CD4-positive, alpha-beta T cell treated with Interleukin-12 subunit alpha and Interleukin-12 subunit beta, for 1 hour (primary cell): ENCODE results near the gene DNER.

Experiments
- DNase-seq: peaks from one replicate; pipeline ENCODE4 v3.0.0-alpha.2; 2020

The DNER gene

DNA sequence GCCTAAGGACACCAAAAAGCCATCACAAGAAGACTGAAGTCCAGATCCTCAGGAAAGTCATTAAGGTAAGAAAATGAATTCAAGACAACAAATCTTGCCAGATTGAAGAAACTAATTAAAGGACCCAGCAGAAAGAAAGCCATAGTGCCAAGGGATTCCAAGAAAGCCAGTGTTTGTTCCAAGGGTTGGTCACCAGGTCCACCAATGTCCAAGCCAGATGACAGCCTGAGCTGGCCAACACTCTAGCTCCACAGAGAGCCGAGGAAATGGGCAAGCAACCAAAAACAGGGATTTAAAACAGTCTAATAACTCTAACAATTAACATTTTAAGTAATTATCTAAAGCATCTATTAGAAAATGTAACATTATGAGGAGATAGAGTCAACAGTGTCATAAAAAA is 49.2 kb downstream of the DNER start:
- no peak for DNase-seq

GRCh38 chr2:229661478-229661877 is 52.9 kb downstream of the DNER start:
- no peak for DNase-seq

DNA sequence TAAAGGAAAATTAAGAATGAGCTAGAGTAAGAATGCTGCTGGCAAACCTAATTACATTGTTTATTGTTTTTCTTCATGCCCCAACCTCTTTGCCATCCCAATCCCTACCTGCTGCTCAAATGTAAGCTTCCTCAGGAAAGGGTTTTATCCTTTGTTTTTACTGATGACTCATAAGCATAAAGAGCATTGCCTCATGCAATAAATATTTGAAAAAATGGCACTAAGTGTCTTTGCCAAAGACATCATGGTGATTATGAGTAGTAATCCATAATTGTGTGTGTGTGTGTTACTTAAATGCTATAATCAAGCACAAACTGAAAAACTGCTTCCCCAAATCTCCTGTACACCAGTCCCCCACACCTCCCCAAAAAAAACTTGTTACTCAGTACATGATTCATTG is 53.4 kb downstream of the DNER start:
- no peak for DNase-seq

- no peak for DNase-seq
Observed at GRCh38 chr2:229660391-229660790, 54.0 kb downstream of the DNER start.

GRCh38 chr2:229658004-229658403 is 56.4 kb downstream of the DNER start:
- no peak for DNase-seq

DNA sequence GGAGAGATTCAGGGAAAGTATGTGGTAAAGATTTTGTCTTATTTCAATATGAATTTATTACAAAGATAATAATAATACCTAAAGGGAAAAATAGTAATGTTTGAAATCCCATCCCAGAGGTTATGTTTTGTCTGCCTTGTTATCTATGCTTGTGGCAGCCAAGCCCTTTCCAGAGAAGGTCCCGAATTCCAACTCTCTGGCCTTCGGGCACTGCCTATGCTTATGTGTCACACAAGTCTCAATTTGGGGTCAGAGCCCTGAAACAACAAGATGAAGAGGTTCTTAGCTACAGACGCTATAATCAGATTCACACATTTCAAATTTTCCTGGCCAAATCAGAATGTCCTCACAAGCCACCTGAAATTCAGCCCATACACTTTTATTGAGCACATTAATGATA is 59.9 kb downstream of the DNER start:
- DNase-seq, result no peak

GRCh38 chr2:229653531-229653930 is 60.8 kb downstream of the DNER start:
- no peak for DNase-seq

DNA sequence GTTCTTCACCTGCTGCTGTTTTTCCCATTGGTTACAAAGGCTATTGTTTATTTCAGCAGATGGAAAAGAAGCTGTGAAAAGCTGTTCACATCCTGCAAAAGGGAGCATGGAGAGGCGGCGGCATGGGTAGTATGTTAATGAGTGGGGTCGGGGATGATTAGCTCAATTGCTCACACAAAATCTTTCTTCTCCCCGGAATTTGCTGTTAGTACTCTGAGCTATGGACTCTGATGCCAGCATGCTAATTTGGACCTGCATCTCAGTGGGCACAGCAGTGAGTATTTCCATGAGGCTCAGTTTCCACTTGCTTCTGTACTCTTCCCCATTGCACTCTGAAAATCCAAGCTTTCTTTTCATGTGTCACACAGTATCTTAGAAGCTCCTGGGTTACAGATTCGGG is 61.6 kb downstream of the DNER start:
- DNase-seq, result no peak

DNA sequence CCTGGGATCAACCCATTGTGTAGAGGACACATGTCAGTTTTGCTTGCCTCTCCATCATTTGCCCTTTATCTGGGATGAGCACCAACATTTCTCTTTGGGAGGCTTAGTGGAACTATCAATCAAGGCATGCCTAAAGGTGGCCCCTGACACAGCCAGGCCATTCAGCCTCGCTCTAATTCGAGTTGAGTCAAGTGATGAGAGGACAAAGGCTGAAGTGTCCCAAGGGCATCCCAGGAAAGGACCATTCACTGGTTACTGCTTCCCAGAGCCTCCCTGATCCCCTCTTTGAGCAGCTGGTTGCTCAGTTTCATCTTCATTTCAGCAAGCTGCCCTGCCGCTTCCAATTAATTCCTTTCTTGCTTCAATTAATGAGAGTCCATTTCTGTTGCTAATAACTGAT is 63.5 kb downstream of the DNER start:
- DNase-seq, result no peak

DNA sequence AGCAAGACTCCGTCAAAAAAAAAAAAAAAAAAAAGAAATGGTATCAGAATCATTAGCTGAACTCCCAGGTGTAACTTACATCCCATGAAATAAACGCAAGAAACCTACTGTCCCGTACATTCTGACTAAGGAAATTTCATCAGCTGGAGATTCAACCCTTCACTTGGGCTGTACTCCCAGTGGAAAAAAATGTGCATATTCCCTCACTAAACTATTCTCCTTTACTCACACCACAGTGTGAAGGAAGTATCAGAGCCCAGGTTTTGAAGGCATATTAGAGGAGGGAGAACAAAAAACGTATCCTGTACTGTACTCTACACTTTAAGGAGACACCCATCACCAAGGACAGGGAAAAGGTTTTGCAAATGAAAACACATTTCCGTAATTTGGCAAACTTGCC is 64.3 kb downstream of the DNER start:
- DNase-seq, result no peak

- DNase-seq, result no peak
Observed at GRCh38 chr2:229646186-229646723, 68.1 kb downstream of the DNER start.

GRCh38 chr2:229642371-229642770 is 72.0 kb downstream of the DNER start:
- no peak for DNase-seq

GRCh38 chr2:229641676-229642075 is 72.7 kb downstream of the DNER start:
- no peak for DNase-seq

DNA sequence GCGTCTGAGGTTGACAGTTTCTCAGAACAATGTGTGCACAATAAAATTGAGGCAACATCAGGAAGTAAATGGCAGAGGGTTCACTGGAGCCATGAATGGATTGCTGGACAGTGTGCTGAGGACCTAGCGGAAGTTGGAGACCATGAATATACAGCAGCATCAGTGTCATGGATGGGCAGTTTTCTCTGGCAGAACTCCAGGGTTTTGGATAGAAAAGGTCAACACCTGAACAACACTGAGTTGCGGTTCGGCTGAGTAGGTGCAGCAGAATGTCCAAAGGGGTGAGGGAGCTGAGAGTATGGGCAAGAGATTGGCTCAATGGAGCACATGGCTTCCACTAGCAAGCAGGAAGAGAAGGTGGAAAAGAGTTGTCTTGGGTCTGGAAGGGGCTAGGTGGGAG is 73.7 kb downstream of the DNER start:
- DNase-seq, result no peak

DNA sequence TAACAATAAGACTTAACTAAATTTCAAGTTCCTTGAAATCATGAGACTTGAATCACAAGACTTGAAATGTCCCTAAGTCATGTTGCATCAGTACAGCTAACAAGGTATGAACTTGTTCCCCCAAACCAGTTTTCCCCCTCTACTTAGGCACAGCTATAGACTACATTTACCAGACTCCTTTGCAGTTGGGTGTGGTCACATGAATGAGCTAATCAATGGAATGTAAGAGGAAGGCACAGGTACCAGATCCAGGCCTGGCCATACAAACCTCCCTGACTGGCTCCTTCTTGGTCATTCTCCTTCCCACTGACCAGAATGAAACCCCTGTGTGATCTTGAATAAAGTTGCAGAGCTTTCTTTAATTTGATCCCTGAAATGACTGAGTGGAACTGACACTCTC is 77.8 kb downstream of the DNER start:
- no peak for DNase-seq

DNA sequence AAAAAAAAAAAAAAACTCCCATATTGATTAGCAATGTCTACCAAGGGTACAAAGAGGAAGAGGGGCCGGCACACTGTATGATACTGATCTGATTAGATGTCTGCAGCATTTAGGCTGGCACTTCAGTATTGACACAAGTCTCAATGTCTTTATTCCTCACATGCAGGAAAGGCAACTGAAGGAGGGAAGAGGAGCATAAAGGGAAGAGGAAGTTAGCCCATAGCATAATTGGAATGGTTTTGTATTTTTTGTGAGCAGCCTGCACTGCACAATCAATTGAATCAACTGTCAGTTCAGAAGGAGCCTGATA is 79.0 kb downstream of the DNER start:
- no peak for DNase-seq

DNA sequence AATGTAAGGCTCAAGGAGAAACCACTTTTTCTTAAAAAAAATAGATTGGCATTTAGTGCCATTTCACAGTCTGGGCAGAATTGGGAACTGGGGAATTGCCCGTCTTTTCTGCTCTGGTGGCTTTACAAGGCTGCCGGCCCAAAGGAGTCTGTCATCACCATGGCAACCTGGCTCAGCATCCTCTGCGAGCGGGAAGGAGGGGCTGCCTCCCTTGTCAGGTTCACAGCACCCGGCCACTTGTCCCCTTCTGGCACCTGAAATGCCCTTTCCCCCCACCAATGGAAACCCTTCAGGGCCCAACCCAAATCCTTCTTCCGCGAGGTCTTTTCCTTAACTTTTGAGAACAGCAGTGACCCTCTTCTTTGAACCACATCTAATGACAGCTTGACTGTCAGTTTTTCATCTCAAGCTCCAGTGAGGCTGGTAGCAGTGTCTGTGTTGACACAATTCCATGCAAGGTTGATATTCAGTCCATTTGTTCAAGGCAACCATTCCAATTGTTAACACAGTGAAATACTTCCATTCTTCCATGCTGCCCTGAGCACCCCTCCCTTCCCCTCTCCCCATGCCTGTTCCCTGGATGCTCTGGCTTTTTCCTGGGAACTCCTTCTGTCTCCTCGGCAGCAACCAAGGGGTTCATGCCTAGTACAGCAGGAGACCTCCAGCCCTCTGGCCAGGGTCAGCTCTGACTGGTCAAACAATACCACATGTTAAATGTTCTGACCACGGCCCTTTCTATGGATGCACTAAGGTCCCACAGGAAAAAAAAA is 79.6 kb downstream of the DNER start:
- no peak for DNase-seq

- DNase-seq, result no peak
Observed at GRCh38 chr2:229633556-229633955, 80.8 kb downstream of the DNER start.

GRCh38 chr2:229629039-229629438 is 85.3 kb downstream of the DNER start:
- no peak for DNase-seq

GRCh38 chr2:229627728-229628127 is 86.6 kb downstream of the DNER start:
- DNase-seq, result no peak

- DNase-seq, result no peak
Observed at GRCh38 chr2:229622495-229623355, 91.6 kb downstream of the DNER start.

DNA sequence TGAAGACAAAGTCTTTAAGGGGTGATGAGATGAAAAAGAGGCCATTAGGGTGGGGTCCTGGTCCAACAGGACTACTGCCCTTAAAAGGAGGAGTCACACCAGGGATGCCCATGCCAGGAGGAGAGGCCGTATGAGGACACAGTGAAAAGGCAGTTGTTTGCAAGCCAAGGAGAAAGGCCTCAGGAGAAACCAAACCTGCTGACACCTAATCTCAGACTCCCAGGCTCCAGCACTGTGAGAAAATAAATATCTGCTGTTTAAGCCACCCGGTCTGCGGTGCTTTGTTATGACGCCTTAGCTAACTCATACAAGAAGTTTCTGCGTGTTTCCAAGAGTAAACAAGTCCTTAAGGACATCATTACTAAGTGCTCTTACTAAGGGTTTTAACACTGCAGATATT is 93.6 kb downstream of the DNER start:
- no peak for DNase-seq

GRCh38 chr2:229620289-229620688 is 94.1 kb downstream of the DNER start:
- no peak for DNase-seq

DNA sequence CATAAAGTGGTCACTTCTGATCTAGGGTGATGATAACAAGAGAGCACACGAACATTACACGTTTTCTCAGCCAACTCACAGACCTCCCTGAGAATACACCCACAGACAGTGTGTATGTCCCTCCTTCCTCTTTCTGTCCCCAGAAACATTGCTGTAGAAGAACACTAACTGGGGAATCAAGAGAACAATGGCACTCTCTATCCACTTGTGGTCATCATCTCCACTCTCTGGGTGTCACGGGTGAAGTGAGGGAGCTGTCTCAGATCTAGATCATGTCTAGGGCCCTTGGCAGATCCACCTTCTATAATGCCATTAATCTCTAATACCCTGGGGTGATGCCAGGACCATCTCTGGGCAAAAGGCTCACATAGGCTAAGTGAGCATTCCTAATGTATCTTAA is 97.9 kb downstream of the DNER start:
- DNase-seq, result no peak
